GM12874 (cell line): ENCODE data around the gene DNASE1L3.
A peak's percentile ranks its signal among the peaks of the same experiment; 100 is the strongest.

Source experiments
- TF ChIP-seq, protein P1 (sequence below): IDR thresholded peaks from 2 replicates; pipeline ENCODE4 v1.5.1; 2011; ENCODE audit warnings: low read depth, mild to moderate bottlenecking, control low read depth, low read length, moderate library complexity; ENCODE audit not compliant: insufficient read depth

DNASE1L3 gene

DNA sequence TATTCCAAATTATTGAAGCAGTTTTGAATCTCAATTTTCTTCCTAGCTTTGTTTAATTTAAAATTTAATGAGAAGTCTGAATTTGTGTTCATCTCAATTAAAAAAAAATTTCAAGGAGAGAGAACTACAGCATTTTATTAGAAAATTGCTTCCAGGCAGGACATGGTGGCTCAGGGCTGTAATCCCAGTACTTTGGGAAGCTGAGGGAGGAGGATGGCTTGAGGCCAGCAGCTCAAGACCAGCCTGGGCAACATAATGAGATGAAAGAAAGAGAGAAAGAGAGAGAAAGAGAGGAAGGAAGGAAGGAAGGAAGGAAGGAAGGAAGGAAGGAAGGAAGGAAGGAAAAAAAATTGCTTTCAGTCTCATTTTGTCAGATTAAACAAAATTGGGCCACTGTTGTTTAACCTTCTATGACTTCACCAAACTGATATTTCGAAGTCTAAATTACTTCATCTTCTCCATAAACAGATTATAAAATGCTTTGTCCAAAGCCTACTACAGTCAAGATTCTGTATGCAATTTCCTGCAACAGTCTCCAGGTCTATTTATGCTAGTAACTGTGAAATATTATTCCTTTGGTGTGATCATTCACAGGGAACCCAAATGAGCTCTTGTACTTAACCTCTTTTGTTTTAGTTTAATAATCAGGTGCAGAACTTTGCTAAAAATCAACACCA is 20.2 kb upstream of the DNASE1L3 start:
- TF ChIP-seq, protein P1, sequence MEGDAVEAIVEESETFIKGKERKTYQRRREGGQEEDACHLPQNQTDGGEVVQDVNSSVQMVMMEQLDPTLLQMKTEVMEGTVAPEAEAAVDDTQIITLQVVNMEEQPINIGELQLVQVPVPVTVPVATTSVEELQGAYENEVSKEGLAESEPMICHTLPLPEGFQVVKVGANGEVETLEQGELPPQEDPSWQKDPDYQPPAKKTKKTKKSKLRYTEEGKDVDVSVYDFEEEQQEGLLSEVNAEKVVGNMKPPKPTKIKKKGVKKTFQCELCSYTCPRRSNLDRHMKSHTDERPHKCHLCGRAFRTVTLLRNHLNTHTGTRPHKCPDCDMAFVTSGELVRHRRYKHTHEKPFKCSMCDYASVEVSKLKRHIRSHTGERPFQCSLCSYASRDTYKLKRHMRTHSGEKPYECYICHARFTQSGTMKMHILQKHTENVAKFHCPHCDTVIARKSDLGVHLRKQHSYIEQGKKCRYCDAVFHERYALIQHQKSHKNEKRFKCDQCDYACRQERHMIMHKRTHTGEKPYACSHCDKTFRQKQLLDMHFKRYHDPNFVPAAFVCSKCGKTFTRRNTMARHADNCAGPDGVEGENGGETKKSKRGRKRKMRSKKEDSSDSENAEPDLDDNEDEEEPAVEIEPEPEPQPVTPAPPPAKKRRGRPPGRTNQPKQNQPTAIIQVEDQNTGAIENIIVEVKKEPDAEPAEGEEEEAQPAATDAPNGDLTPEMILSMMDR, result no peak

DNA sequence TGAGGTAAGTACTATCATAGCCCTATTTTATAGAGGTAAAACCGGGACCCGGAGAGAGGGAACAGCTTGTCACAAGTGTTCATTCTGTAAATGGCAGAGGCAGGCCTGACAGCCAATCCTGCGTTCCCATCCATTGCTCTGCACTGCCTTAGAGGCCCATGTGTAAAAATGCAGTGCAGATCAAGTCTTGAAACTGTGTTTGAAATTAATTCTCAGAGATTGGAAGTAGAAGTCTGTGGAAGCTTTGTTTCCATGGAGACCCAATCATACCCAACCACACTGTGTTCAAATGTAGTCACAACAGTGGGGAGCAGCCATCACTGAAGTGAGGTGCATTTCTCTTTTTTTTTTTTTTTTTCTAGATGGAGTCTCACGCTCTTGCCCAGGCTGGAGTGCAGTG is 13.1 kb upstream of the DNASE1L3 start:
- TF ChIP-seq, protein P1, result no peak

DNA sequence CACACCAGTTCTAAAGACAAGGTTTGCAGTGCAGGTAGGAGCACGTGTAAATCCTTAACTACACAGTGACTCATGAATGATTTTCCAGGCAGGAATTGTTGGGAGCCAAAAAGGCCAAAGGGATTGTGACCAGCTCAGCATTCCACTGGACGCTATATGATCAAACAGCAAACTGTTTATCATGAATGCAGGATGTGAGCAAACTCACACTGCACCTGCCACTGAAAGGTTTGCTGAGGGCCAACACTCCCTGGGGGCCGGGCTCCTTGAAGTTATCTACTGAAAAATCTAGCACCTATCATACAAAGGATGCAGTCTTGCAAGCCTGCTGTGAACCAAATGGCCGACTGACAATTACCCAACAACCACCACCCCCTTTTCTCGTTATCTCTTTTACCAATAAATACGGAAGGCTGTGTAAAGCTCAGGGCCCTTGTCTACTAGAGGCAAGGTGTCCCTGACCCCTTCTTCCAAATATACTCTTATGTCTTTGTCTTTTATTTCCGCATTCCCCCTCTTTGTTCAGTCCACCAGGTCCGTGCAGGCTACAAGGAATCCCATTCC is 11.5 kb upstream of the DNASE1L3 start:
- TF ChIP-seq, protein P1, result no peak

DNA sequence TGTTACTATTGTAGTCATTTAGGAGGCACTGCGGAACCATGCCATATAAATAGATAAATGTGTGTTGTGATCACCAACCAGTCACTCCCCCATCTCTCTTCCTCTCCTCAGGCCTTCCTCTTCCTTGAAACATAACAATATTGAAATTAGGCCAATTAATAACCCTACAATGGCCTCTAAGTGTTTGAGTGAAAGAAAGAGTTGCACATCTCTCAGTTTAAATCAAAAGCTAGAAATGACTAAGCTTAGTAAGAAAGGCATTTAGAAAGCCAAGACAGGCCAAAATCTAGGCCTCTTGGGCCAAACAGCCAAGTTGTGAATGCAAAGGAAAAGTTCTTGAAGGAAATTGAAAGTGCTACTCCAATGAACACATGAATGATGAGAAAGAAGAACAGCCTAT is 8.1 kb upstream of the DNASE1L3 start:
- TF ChIP-seq, protein P1, result no peak

DNA sequence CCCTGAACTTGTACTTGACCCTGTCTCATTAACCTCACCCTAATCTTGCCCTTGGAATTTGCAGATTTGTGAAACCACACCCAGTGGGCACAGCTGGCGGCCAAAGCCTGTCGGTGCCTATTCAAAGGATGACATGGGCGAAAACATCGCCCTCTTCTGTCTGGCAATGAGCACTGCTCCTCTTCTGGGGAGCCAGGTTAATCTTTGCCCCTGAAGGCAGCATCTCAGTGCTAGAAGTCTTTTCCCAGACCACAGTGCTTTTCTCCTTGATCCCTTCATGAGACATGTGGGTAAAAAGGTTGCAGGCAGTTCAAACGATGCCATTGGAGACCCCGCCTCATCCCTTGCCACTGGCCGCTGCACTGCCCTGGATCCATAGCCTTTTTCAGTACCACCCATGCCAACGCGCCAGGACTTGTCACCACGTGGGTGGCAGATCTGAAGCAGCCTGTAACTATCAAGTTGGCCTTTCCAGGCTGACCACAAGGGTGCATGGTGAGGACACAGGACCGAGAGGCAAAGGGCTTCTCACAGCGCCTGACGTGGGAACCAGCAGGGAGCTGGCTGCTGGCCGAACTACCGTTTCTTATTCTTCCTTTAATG is 6.5 kb upstream of the DNASE1L3 start:
- TF ChIP-seq, protein P1, result peak; percentile 87

DNA sequence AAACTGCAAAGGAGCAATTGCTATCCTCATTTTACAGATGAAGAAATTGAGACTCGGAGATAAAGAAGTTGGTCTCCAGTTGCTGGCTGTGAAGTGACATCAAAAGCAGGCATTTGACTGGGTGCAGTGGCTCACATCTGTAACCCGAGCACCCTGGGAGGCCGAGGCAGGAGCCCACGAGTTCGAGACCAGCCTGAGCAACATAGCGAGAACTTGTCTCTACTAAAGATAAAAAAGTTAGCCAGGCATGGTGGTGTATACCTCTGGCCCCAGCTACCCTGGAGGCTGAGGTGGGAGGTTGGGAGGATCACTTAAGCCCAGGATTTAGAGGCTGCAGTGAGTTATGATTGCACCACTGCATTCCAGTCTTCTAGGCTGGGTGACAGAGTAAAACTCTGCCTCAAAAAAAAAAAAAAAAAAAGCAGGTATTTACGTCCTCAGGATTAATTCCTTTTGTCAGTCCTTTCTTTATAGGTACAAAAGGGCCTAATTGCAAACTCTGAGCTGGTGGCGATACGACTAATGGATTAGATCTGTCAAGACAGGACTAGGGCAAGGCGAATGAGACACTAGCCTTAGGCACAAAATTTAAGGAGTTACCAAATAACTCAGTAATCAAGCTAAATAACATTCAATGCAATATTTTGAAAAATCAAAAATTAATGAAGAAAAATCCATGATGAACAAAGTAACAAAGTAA is 5.9 kb upstream of the DNASE1L3 start:
- TF ChIP-seq, protein P1, result no peak

DNA sequence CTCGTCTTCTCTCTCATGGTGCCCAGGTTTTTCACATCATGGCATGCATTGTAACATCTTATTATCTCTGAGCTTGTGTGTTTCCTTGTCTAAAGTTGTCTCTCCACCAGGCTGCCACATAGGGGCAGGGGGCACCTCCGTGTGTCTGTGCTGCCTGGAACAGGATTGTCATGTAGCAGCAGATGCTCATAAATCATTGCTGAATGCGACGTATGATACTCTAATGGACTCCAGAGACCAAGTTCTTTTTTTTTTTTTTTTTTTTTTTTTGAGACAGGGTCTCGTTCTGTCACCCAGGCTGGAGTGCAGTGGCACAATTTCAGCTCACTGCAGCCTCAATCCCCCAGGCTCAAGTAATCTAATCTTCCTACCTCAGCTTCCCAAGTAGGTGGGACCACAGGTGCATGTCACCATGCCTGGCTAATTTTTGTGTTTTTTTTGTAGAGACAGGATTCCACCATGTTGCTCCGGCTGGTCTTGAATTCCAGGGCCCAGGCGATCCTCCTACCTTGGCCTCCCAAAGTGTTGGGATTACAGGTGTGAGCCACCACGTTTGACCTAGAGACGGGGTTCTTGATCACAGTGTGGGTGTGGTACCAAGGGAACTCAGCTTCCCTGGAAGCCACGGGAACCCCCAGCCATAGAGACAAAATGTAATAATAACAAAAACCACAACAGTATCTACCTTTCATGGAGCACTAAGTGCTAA is 4.7 kb upstream of the DNASE1L3 start:
- TF ChIP-seq, protein P1, result no peak
